Measurements from ENCODE around the gene RABGAP1L.
"Not testable (repeated sequence)": the region's sequence is repeated elsewhere in the genome, so short reads cannot be mapped to it uniquely, and the experiment has no call there.

RABGAP1L gene

DNA sequence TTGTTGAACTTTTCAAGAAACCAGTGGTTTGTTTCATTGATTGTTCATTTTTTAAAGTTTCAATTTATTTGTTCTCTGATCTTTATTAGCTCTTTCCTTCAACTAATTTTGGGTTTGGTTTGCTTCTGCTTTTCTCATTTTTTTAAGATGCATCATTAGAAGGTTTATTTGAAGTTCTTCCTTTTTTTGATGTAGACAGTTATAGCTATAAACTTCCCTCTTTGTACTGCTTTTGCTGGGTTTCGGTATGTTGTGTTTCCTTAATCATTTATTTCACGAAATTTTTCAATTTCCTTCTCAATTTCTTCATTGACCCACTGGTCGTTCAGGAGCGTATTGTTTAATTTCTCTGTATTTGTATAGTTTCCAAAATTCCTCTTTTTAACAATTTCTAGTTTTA is 155.1 kb downstream of the RABGAP1L start:
- DNase-seq = no peak

DNA sequence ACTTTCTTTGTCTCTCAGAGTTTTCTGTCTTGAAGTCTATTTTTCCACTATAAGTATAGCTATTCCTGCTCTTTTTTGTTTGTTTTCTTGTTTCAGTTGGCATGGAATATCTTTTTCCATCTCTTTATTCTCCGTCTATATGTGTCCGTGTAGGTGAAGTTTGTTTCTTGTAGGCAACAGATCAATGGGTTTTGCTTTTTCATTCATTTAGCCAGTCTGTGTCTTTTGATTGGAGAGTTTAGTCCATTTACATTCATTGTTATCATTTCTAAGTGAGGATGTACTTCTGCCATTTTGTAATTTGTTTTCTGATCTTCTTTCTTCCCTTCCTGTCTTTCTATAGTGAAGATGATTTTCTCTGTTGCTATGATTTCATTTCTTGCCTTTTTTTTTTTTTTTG is 155.9 kb downstream of the RABGAP1L start:
- no peak for DNase-seq

- DNase-seq = not testable (repeated sequence)
These were observed 161.6 kb downstream of the RABGAP1L start for GRCh38 chr1:174320897-174321296.

- no peak for DNase-seq
These were observed 163.0 kb downstream of the RABGAP1L start for GRCh38 chr1:174322202-174322862.

DNA sequence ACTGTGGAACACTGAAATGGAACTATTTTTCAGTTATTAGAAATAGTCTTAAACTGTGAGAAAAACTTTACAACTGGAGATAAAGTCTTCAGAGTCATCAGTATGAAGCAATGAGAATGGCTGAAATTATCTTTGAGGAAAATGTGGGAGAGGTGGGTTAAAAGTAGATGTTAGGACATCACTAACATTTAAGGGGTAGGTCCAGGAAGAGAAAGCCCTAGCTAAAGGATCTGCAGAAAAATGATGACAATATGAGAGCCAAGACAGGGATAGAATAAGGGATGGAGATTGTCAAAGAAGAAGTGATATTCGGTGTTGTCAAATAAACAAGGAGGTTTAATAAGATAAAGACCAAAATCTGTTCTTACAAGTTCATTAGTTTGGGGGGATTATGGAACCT is 165.2 kb downstream of the RABGAP1L start:
- no peak for DNase-seq

- DNase-seq = no peak
These were observed 165.6 kb downstream of the RABGAP1L start for GRCh38 chr1:174324939-174325338.

DNA sequence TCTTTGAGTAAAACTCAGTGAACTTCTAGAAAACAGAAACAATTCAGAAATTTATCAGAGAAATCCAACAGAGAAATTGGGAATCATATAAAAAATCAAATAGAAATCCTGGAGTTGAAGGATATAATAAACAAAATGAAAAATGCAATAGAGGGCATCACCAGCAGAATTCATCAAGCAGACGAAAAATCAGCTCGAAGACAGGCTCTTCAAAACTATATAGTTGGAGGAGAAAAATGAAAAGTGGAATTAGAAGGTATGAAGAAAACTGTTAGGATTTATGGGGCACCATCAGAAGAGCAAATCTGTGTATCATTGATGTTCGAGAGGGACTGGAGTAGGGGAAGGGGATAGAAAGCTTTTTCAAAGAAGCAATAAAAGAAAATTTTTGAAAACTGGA is 167.0 kb downstream of the RABGAP1L start:
- no peak for DNase-seq

GRCh38 chr1:174333437-174333836 is 174.1 kb downstream of the RABGAP1L start:
- no peak for DNase-seq

- no peak for DNase-seq
These were observed 177.8 kb downstream of the RABGAP1L start for GRCh38 chr1:174337000-174337681.

GRCh38 chr1:174340404-174340803 is 181.1 kb downstream of the RABGAP1L start:
- DNase-seq = not testable (repeated sequence)

GRCh38 chr1:174344162-174344561 is 184.8 kb downstream of the RABGAP1L start:
- DNase-seq = no peak

DNA sequence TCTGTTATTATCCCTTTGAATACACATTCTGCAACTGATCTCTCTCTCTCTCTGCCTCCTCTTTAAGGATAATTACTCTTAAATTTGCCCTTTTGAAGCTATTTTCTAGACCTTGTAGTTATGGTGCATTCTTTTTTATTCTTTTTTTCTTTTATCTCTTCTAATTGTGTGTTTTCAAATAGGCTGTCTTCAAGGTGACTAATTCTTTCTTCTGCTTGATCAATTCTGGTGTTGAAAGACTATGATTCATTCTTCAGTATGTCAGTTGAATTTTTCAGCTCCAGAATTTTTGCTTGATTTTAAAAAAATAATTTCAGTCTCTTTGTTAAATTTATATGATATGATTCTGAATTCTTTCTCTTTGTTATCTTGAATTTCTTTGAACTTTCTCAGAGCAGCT is 192.8 kb downstream of the RABGAP1L start:
- no peak for DNase-seq

GRCh38 chr1:174352883-174353608 is 193.7 kb downstream of the RABGAP1L start:
- no peak for DNase-seq

- no peak for DNase-seq
These were observed 199.0 kb downstream of the RABGAP1L start for GRCh38 chr1:174358344-174358743.

DNA sequence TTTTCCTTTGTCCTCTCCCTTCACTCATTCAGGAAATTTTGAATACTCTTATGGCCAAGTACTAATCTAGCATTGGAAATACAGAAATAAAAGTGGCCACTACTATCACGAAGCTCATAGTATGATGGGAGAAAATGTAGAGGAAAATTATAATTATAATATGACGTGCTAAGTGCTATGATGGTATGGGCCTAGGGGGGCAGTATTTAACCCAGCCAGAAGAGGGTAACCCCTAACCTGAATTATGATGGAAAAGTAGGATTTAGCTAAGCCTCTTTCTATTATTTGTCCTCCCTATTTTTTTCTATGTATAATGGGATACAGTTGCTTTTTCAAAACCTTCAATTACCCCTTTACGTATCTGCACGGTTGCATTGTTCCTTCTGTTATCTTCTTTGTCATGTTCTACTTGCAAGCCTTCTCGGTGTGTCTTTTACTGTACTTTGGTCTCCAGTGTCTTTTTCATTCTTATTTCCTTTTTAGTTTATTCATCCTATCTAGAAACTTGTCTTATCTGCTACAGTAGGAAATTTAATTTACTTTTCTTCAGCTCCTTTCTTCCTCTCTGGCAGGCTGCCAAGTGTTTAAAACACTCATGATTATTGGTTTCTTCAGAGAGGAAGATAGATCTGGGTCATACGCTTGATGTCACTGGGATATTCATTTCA is 199.6 kb downstream of the RABGAP1L start:
- no peak for DNase-seq

- DNase-seq = no peak
These were observed 200.1 kb downstream of the RABGAP1L start for GRCh38 chr1:174359454-174359805.

GRCh38 chr1:174364996-174365736 is 205.8 kb downstream of the RABGAP1L start:
- DNase-seq = no peak

- no peak for DNase-seq
These were observed 207.6 kb downstream of the RABGAP1L start for GRCh38 chr1:174366946-174367345.

- no peak for DNase-seq
These were observed 208.6 kb downstream of the RABGAP1L start for GRCh38 chr1:174367892-174368291.

DNA sequence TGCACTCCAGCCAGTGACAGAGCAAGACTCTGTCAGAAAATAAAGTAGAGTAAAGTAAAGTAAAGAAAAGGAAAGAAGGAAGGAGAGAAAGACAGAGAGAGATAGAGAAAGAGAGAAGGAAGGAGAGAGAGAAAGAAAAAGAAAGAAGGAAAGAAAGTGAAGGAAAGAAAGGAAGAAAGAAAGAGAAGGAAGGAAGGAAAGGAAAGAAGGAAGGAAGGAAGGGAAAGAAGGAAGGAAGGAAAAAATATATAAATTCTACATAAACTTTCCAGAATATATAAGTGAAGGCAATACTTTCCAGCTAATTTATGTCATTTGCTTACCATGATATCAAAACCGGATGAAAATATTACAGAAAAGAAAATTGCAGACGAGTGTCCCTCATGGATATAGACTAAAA is 216.7 kb downstream of the RABGAP1L start:
- no peak for DNase-seq

DNA sequence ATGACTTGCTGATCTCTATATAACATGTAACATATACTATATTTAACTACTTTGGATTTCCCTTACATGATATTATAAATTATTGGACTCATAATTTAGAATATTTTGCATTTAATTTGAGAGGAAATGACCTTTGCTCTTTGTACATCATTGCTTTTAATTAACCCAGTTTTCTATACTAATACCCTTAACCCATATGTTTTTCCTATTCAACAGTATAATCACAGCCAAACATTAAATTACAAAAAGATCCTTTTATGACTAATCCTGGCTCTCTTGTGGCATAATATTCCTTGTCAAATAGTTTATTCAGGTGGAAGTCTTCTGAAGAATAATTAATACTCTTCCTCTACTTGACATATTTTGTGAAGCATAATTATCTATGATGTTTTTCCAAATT is 232.4 kb downstream of the RABGAP1L start:
- no peak for DNase-seq

- DNase-seq = no peak
These were observed 234.6 kb downstream of the RABGAP1L start for GRCh38 chr1:174393885-174394284.

DNA sequence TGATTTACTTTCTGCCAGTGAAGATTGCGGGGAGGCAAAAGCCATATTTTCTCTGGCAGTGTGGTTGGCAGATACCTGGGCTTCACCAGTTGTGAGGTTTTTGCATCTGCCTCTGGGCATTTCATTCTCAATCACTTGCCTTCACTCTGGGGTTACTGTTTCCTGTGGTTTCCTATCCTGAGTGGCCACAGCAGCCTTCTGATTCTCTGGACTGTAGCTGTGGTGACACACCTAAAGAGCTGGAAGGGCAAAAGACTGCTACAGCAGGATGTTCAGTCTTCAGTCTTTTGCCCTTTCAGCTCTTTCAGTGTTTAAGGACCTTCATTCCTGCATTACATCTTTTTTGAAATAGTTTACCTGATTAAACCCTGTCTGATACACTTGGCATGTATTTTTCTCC is 237.9 kb downstream of the RABGAP1L start:
- DNase-seq = no peak

Measured in activated CD8-positive, alpha-beta memory T cell treated with anti-CD3 and anti-CD28 coated beads, Interleukin-2, amount 50 U/mL, for 48 hours (primary cell).